OCI-M2 (cell line): Measurements from ENCODE around the gene DPF3.

Experiments used
- DNase-seq: peaks from one replicate; lab custom pipeline; 2025; ENCODE audit not compliant: unreplicated experiment; lab: John Stamatoyannopoulos, UW

DPF3 gene

DNA sequence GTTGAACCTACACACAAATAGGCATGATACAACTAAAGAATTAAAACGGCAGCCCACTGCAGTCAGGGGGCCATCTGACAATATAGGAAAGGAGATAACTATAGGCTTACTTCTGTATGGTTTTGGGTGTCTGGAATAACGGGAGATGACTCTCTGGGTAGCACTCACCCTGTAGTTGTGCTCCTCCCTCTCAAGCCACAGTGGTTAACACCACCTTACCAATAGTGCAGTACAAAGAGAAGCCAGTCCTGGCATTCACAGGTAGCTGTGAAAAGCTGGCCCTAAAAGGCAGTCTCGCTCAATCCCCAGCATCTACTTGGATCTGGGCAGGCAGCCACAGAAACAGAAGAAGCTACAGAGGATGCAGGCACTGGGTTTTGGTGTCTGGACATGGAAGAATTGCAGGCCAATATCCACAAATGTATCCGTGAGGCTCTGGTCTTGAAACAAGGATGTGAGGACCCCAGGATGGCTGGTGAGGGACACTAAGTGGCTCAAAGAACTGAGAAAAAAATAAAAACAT is 93.0 kb downstream of the DPF3 start:
- no peak for DNase-seq

GRCh38 chr14:72800296-72800695 is 93.6 kb downstream of the DPF3 start:
- no peak for DNase-seq

- DNase-seq = no peak
Observed at GRCh38 chr14:72796935-72797334, 97.0 kb downstream of the DPF3 start.

- no peak for DNase-seq
Observed at GRCh38 chr14:72793156-72793939, 100.6 kb downstream of the DPF3 start.

DNA sequence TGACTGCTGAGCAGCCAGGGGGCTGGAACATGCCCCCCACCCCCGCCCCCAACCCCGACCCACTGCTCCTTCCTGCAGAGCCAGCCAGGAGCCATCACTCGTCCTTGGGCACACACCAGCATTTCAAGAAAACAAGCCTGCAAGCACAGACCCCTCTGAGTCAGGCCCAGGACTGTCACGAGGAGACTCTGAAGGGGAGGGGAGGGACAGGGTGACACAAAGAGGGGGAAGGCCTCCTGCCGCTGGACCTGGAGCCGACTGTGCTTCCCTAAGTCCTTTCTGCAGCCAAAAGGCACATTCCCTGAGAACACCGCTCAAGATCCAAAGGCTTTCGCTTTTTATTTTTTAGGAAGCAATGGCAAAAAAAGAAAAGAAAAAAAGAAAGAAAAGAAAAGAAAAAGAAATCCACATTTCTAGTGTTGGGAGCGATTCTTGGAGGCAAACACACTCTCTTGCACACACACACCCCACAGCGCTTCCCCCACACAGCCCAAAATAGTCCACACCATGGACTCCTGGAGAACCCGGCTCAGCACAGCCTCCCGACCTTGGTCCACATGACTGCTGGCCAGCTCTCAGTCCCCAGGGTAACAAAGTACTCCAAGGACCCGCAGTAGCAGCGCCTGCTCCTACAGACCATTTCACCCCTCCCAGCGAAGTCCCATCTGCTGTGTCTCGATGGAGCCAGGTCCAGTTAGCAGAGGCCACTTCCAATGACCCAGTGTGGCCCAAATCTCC is 101.7 kb downstream of the DPF3 start:
- no peak for DNase-seq

DNA sequence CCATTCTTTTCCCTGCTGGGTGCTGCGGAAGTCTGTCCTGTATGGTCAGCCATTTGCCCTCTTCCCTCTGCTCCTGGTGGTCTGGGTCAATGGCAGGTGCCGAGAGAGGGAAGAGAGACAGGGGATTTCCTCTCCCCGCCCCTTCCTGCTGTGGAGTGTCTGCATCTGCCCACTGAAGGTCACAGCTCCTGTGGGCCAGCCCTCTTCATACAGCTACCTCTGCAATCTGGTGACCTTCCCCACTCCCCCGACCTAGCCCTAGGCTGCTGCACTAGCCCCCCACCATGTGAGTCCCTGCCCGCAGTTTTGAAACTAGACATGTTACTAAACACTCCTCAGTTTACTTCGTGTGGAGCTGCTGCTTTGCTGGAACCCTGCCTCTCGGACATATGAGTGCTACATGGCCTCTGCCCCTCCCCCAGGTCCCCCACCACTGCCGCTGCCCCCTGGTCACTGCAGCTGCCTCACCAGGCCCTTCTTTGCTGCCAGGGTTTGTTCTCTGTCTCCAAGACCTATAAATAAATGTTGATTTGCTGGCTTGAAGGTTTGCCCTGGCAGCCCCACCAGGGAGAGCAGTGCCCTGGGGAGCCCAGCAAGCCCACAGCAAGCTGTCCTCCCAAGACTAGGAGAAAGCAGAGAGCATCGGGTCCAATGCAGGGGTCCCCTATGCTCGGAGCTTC is 102.9 kb downstream of the DPF3 start:
- no peak for DNase-seq

GRCh38 chr14:72788972-72789728 is 104.8 kb downstream of the DPF3 start:
- DNase-seq = no peak

DNA sequence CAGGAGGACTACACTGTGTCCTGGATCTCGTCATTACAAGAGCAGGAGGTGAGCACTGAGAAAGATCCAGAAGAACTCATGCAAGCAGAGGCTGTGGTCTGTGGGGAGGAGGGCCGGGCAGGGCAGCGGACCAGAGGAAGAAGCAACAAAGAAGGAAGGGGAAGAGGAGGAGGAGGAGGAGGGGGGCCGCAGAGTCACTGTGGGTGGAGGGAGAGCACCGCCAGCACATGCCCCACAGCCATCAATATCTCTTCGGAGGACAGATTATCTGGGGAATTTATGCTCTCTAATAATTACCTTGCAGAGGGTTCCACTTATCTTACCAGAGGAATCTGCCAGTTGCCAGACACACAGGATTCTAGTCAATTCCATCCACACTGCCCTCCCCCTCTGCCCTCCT is 105.6 kb downstream of the DPF3 start:
- no peak for DNase-seq

DNA sequence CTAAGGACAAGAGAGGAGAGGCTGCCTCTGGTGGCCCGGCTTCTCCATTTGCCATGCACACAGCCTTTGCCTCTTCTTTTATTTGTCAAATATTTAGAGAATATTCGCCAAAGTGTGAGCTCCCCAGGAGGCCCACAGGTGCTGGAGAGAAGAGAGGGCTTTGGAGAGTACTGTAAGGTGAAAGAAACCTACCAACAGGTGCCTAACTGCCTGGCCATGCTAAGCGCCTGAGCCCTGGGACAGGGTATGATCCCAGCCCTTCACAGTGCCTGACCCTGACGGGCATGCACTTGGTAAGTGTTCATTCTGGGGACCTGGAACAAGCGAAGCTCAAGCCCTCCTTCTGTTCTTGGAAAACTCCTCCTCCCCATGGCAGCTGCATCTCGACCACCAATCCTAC is 106.1 kb downstream of the DPF3 start:
- DNase-seq = no peak

- DNase-seq = no peak
Observed at GRCh38 chr14:72786378-72787350, 107.2 kb downstream of the DPF3 start.

GRCh38 chr14:72783741-72784140 is 110.2 kb downstream of the DPF3 start:
- DNase-seq = no peak

DNA sequence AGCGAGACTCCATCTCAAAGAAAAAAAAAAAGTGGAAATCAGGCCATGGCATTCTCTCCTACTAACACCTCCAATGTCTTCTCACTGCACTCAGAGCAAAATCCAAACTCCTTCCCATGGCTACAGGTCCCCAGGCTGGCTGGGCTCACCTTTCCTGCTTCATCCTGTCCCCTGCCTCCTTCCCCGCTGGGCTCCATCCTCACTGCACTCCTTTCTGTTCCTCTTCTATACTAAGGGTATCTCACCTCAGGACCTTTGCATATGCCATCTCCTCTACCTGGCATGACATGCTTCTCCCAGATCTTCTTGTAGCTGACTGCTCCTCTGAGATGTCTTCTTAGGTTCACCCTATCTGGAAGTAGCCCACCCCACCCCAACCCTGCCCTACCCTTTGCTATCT is 111.1 kb downstream of the DPF3 start:
- no peak for DNase-seq

GRCh38 chr14:72781561-72782508 is 112.1 kb downstream of the DPF3 start:
- DNase-seq = no peak

DNA sequence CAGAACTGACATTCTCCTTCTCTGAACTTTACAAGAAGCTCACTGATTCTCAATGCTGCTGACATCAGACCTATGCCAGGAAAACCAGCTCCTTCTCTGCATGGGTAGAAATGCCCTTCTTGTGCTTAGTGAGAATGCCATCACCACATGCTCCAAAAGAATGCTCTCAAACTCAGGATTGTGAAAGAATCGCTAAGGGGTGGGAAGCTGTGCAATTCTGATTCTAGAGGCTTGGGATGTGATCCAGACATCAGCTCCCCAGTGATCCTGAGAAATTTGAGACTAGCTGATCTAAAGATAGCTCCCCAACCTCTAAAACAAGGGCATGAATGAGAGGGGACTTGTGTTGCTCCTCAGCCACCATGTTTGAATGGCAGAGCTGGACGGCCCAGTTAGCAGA is 113.2 kb downstream of the DPF3 start:
- no peak for DNase-seq

- no peak for DNase-seq
Observed at GRCh38 chr14:72779679-72780078, 114.2 kb downstream of the DPF3 start.

- DNase-seq = no peak
Observed at GRCh38 chr14:72777636-72778035, 116.3 kb downstream of the DPF3 start.

GRCh38 chr14:72776701-72777261 is 117.1 kb downstream of the DPF3 start:
- DNase-seq = peak; percentile 92

DNA sequence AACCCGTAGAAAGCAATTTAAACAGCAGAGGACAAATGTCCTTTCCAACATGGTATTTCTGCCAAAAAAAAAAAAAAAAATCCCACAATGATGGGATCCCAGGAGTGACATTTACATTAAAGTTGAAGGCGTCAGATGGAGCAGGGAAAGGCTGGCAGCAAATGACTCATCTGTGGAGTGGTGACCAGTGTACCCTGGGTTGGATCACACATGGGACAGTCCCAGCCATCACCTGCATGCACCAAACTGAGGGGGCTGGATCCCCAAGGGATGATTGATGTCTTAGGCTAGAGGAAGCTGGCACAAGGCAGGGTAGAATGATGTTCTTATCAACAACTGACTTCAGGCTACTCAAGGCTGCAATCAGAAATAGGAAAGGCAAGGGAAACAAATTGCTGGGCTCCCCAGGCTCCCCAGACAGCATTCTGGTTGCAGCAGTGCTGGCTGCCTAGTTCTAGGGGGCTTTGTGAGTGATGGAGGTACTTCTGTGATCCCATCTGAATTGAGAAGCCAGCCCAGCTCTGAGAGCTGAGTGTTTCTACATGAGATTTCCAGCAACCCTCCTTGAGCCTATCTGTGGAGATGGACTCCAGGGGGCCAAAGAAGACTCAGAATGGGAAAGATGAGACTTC is 117.9 kb downstream of the DPF3 start:
- DNase-seq = no peak
